B cell (primary cell): ENCODE data around the gene LIFR. TPM values are rescaled to one million over a fixed set of nuclear protein-coding genes. Genes with fewer than 3 reads are reported as not detected.

Experiments
- ATAC-seq: fragments of 200-7000 bp; cut with Tn5 transposase; one replicate; pipeline ENCODE4 v1.10.0; 2021; ENCODE audit warnings: low read depth, mild to moderate bottlenecking, moderate number of reproducible peaks, moderate library complexity
- CTCF ChIA-PET: fragments of 350-600 bp; sonication (Branson Sonifier 250); formaldehyde crosslinking; loops from one replicate; lab custom pipeline; 2021; ENCODE audit warnings: antibody characterized with exemption, inconsistent platforms; lab: Charles Lee
- POLR2A ChIA-PET: fragments of 350-600 bp; sonication (Branson Sonifier 250); formaldehyde crosslinking; loops from one replicate; lab custom pipeline; 2021; ENCODE audit warnings: antibody characterized with exemption; lab: Charles Lee
- DNase-seq: peaks from one replicate; pipeline ENCODE4 v3.0.0; 2013
- H2AFZ ChIP-seq: 2 replicates; pipeline ENCODE4 v1.6.1; 2012; ENCODE audit warnings: mild to moderate bottlenecking, low read depth, low read length; ENCODE audit not compliant: insufficient read depth, poor library complexity, severe bottlenecking
- H3K27ac ChIP-seq, 2 donors: 1 replicate in 1 of 2; 2 replicates in 1 of 2; pipeline ENCODE4 v1.5.1; 2012 to 2013; ENCODE audit warnings: low read length in 2 of 2, mild to moderate bottlenecking in 2 of 2, moderate library complexity in 1 of 2
- H3K27me3 ChIP-seq, 4 experiments: fragments of 200-600 bp in 1 of 4; sonication (generic) in 1 of 4; replicated peaks in 1 of 4; 1 replicate in 2 of 4; 2 replicates in 2 of 4; pipeline versions ENCODE4 v1.6.1 to v1.7.0; 2013 to 2016; ENCODE audit warnings: low read length in 3 of 4, mild to moderate bottlenecking in 2 of 4, mixed read lengths in 1 of 4, moderate library complexity in 1 of 4; ENCODE audit not compliant: insufficient read depth in 4 of 4, control insufficient read depth in 3 of 4; ENCODE audit errors: control extremely low read depth in 1 of 4
- H3K36me3 ChIP-seq, 2 experiments: replicated peaks in 1 of 2; 1 replicate in 1 of 2; 2 replicates in 1 of 2; pipeline versions ENCODE4 v1.6.1 to v1.7.1; 2013; ENCODE audit warnings: low read length in 1 of 2; ENCODE audit not compliant: insufficient read depth in 2 of 2, control insufficient read depth in 1 of 2; ENCODE audit errors: control extremely low read depth in 1 of 2, extremely low read depth in 1 of 2
- H3K4me1 ChIP-seq, 2 donors: fragments of 200-600 bp in 1 of 2; sonication (generic) in 1 of 2; 1 replicate in 1 of 2; 2 replicates in 1 of 2; pipeline versions ENCODE4 v1.5.1 to v1.6.1; 2013 to 2017; ENCODE audit warnings: low read length in 2 of 2; ENCODE audit not compliant: control insufficient read depth in 2 of 2, insufficient read depth in 2 of 2
- H3K4me2 ChIP-seq: replicated peaks from 2 replicates; pipeline ENCODE3; 2012; ENCODE audit warnings: mild to moderate bottlenecking, low read depth, low read length; ENCODE audit not compliant: poor library complexity, severe bottlenecking
- H3K4me3 ChIP-seq, 5 experiments: fragments of 200-600 bp in 1 of 5; sonication (generic) in 1 of 5; 1 replicate in 3 of 5; 2 replicates in 2 of 5; pipeline versions ENCODE4 v1.5.1 to v1.7.0; 2011 to 2016; ENCODE audit warnings: low read length in 4 of 5, mild to moderate bottlenecking in 4 of 5, low read depth in 2 of 5, control low read depth in 1 of 5, moderate library complexity in 1 of 5; ENCODE audit not compliant: insufficient read depth in 1 of 5; ENCODE audit errors: control extremely low read depth in 1 of 5, extremely low read depth in 1 of 5
- H3K79me2 ChIP-seq: fragments of 200-600 bp; sonication (generic); one replicate; pipeline ENCODE4 v1.6.0; 2016; ENCODE audit warnings: low read length; ENCODE audit not compliant: control insufficient read depth, insufficient read depth
- H3K9ac ChIP-seq: fragments of 200-600 bp; sonication (generic); 2 replicates; pipeline ENCODE4 v1.6.1; 2017; ENCODE audit warnings: mild to moderate bottlenecking, low read length, moderate library complexity
- H3K9me3 ChIP-seq, 3 donors: one replicate each; pipeline versions ENCODE4 v1.6.1 to v1.7.1; 2013; ENCODE audit warnings: low read length in 2 of 3; ENCODE audit not compliant: control insufficient read depth in 2 of 3, insufficient read depth in 1 of 3; ENCODE audit errors: control extremely low read depth in 1 of 3
- H4K20me1 ChIP-seq: 2 replicates; pipeline ENCODE4 v1.6.0; 2012; ENCODE audit warnings: mild to moderate bottlenecking, low read length; ENCODE audit not compliant: insufficient read depth, control insufficient read depth, poor library complexity, severe bottlenecking
- H3K27ac Mint-ChIP-seq: one replicate; pipeline ENCODE4 v1.8.0; 2021; ENCODE audit warnings: mixed read lengths
- H3K27me3 Mint-ChIP-seq: one replicate; pipeline ENCODE4 v1.8.0; 2021; ENCODE audit warnings: mixed read lengths
- H3K4me1 Mint-ChIP-seq: one replicate; pipeline ENCODE4 v1.8.0; 2021; ENCODE audit warnings: mixed read lengths
- H3K4me3 Mint-ChIP-seq: one replicate; pipeline ENCODE4 v1.8.0; 2021; ENCODE audit warnings: mixed read lengths
- H3K9me3 Mint-ChIP-seq: one replicate; pipeline ENCODE4 v1.8.0; 2022; ENCODE audit warnings: mixed read lengths; ENCODE audit not compliant: insufficient read depth
- CTCF ChIP-seq: fragments of 200-600 bp; IDR thresholded peaks from one replicate; pipeline ENCODE4 v1.8.0; 2022; ENCODE audit warnings: antibody characterized with exemption, mild to moderate bottlenecking
- EZH2 ChIP-seq: IDR thresholded peaks from 2 replicates; pipeline ENCODE4 v1.6.1; 2012; ENCODE audit warnings: borderline replicate concordance, low read depth, mild to moderate bottlenecking, moderate library complexity, low read length; ENCODE audit not compliant: insufficient read depth, poor library complexity, severe bottlenecking
- WGBS: methylation state at CpG from one replicate; pipeline ENCODE4 v1.1.5; 2013; ENCODE audit warnings: missing lambda C conversion rate; ENCODE audit not compliant: insufficient coverage; 5-methylcytosine and 5-hydroxymethylcytosine counted together
- intact Hi-C: fragments of 100-400 bp; cut with micrococcal nuclease; formaldehyde crosslinking; loops from one replicate; pipeline ENCODE4 v1.10.0; 2022
- polyA plus RNA-seq: library from polyadenylated mRNA; depleted of rRNA; stranded (reverse); fragments of >200 nt; gene quantifications from 2 replicates; pipeline ENCODE4 v1.2.3, GENCODE V29; 2012
- total RNA-seq, 2 donors: library from RNA; stranded (reverse); fragments of 120-200 nt in 1 of 2; gene quantifications; 1 replicate in 1 of 2; 2 replicates in 1 of 2; pipeline versions ENCODE4 v1.2.3 to v1.2.4, GENCODE V29; 2013 to 2022

LIFR gene
- total and polyA plus RNA-seq, 2 donors (not counting 1 experiment from before 2014, with no cell fraction given), result not detected

GRCh38 chr5:38478878-38479277, 77.6 kb downstream of the LIFR start:
- H4K20me1 ChIP-seq, result no peaks in the 10 kb centered on the region
- Mint-ChIP-seq H3K4me1 (no peaks in the 10 kb centered on the region), H3K4me3 (no peak overlapping the region), H3K27ac (no peak overlapping the region), H3K27me3 (peaks cover 48% of the 10 kb centered on the region), H3K9me3 (no peaks in the 10 kb centered on the region)
- H3K4me1 ChIP-seq, result no peaks in the 10 kb centered on the region
- POLR2A ChIA-PET, result no interaction called here
- WGBS, result 63% methylated on average over 1 of the region's 3 CpGs
- H3K4me2 ChIP-seq, result no peak overlapping the region
- no peaks in the 10 kb centered on the region for H3K79me2 ChIP-seq
- no peak for TF ChIP-seq CTCF
- TF ChIP-seq EZH2, result no peak
- H3K27me3 ChIP-seq, result peaks cover 0 to 20% (median 3%) of the 10 kb centered on the region in 4 experiments
- H3K36me3 ChIP-seq, result no peaks in the 10 kb centered on the region
- H3K9me3 ChIP-seq, result no peaks in the 10 kb centered on the region
- H2AFZ ChIP-seq, result no peak overlapping the region
- no peak overlapping the region for H3K4me3 ChIP-seq
- CTCF ChIA-PET, result interaction anchor here (2.4 kb wide), 1 partner anchor 37 kb away, joined by 7 read pairs; no protein-coding TSS in a partner anchor
- ATAC-seq, result no peak
- no peak for DNase-seq
- intact Hi-C loops, result no loop called here
- no peak overlapping the region for H3K27ac ChIP-seq
- no peak overlapping the region for H3K9ac ChIP-seq

DNA sequence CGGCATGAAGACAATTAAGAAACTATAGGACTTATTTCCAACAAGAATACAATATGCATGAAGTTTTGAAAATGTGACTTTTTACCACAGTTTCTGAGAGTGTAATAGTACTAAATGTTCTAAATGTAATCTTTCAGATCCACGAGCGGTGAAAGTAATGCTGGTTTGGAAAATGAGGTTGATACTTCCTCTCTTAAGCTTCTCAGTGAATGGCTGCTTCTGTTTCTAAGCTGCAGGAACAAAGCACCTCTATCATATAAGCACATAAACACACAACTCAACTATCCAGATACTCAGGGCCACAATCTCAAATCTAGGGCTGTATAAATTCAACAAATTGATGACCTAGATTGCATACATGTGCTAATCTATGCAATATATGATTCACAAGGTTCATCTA, 78.3 kb downstream of the LIFR start:
- Histone ChIP-seq H3K4me3 (no peak overlapping the region), H3K36me3 (no peaks in the 10 kb centered on the region), H3K9ac (no peak overlapping the region), H4K20me1 (no peaks in the 10 kb centered on the region), H2AFZ (no peak overlapping the region), H3K79me2 (no peaks in the 10 kb centered on the region), H3K9me3 (no peaks in the 10 kb centered on the region), H3K4me2 (no peak overlapping the region), H3K27ac (no peak overlapping the region), H3K27me3 (peaks cover 0 to 20% (median 3%) of the 10 kb centered on the region in 4 experiments), H3K4me1 (no peaks in the 10 kb centered on the region)
- H3K4me1 Mint-ChIP-seq, result no peaks in the 10 kb centered on the region
- H3K27ac Mint-ChIP-seq, result no peak overlapping the region
- DNase-seq, result no peak
- POLR2A ChIA-PET, result no interaction called here
- peaks cover 52% of the 10 kb centered on the region for H3K27me3 Mint-ChIP-seq
- no peak for TF ChIP-seq EZH2
- no peak for TF ChIP-seq CTCF
- ATAC-seq, result no peak
- no peaks in the 10 kb centered on the region for H3K9me3 Mint-ChIP-seq
- no peak overlapping the region for H3K4me3 Mint-ChIP-seq
- intact Hi-C loops, result no loop called here
- CTCF ChIA-PET, result interaction anchor here (2.4 kb wide), 1 partner anchor 36 kb away, joined by 7 read pairs; no protein-coding TSS in a partner anchor
- no CpG with 5 or more reads among the region's 3 CpGs for WGBS
